ENCODE results near the gene PIP4K2A.

PIP4K2A gene

DNA sequence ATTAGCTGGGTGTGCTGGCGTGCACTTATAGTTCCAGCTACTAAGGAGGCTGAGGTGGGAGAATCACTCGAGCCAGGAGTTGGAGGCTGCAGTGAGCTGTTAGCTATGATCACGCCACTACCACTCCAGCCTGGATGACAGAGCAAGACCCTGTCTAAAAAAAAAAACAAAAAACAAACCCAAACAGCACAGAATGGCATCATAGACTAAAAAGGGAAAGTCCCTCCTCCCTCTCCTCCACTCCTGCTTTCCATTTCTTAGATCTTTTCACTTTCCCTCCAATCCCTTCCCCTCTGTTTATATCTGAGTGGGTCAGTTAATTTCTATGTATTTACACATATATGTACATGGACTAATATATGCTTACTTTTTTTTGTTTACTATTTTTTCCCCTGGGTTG lies 10.4 kb upstream of the PIP4K2A start:
- Histone ChIP-seq H3K27ac (ENCODE audit: low read depth, low read length) (no peak overlapping the region), H3K9ac (ENCODE audit: low read length) (no peak overlapping the region), H3K4me1 (ENCODE audit: control insufficient read depth, low read depth, low read length) (no peaks in the 10 kb centered on the region), H2AK5ac (ENCODE audit: low read length) (no peak overlapping the region), H3K4ac (ENCODE audit: low read depth, low read length) (no peak overlapping the region), H2BK5ac (ENCODE audit: low read length) (no peak overlapping the region), H3K56ac (ENCODE audit: low read length) (no peak overlapping the region), H3K27me3 (ENCODE audit: insufficient read depth, low read length, poor library complexity) (no peaks in the 10 kb centered on the region), H3K23ac (ENCODE audit: low read length) (no peak overlapping the region), H3K36me3 (ENCODE audit: control insufficient read depth, insufficient read depth, low read length) (no peaks in the 10 kb centered on the region), H4K8ac (ENCODE audit: low read depth, low read length) (no peak overlapping the region), H3K4me3 (ENCODE audit: low read length) (no peak overlapping the region), H2BK120ac (ENCODE audit: low read depth, low read length) (no peak overlapping the region), H3K18ac (ENCODE audit: low read length) (no peak overlapping the region), H4K5ac (ENCODE audit: low read length) (no peak overlapping the region), H3K79me2 (ENCODE audit: control insufficient read depth, insufficient read depth, low read length) (no peaks in the 10 kb centered on the region), H3K79me1 (ENCODE audit: low read length) (no peaks in the 10 kb centered on the region), H3K4me2 (ENCODE audit: low read length) (no peak overlapping the region), H2BK15ac (replicated peaks; ENCODE audit: low read depth) (no peak overlapping the region)
- no CpG with 5 or more reads among the region's 3 CpGs for WGBS (ENCODE audit: extremely low coverage, insufficient coverage, low lambda C conversion rate)
- no peak for DNase-seq

- no peak overlapping the region for H2AK5ac ChIP-seq (ENCODE audit: low read length)
- H3K9ac ChIP-seq (ENCODE audit: low read length): no peak overlapping the region
- H3K4ac ChIP-seq (ENCODE audit: low read depth, low read length): no peak overlapping the region
- H3K36me3 ChIP-seq (ENCODE audit: control insufficient read depth, insufficient read depth, low read length): no peaks in the 10 kb centered on the region
- WGBS (ENCODE audit: extremely low coverage, insufficient coverage, low lambda C conversion rate): no CpG with 5 or more reads among the region's 6 CpGs
- no peaks in the 10 kb centered on the region for H3K79me1 ChIP-seq (ENCODE audit: low read length)
- no peak overlapping the region for H2BK5ac ChIP-seq (ENCODE audit: low read length)
- H3K4me1 ChIP-seq (ENCODE audit: control insufficient read depth, low read depth, low read length): no peaks in the 10 kb centered on the region
- no peak overlapping the region for H4K5ac ChIP-seq (ENCODE audit: low read length)
- no peak overlapping the region for H3K56ac ChIP-seq (ENCODE audit: low read length)
- H3K23ac ChIP-seq (ENCODE audit: low read length): no peak overlapping the region
- H3K79me2 ChIP-seq (ENCODE audit: control insufficient read depth, insufficient read depth, low read length): no peaks in the 10 kb centered on the region
- no peak overlapping the region for H2BK15ac ChIP-seq (replicated peaks; ENCODE audit: low read depth)
- H2BK120ac ChIP-seq (ENCODE audit: low read depth, low read length): no peak overlapping the region
- H3K4me3 ChIP-seq (ENCODE audit: low read length): no peak overlapping the region
- no peak overlapping the region for H3K27ac ChIP-seq (ENCODE audit: low read depth, low read length)
- H4K8ac ChIP-seq (ENCODE audit: low read depth, low read length): no peak overlapping the region
- H3K27me3 ChIP-seq (ENCODE audit: insufficient read depth, low read length, poor library complexity): no peaks in the 10 kb centered on the region
- no peak overlapping the region for H3K18ac ChIP-seq (ENCODE audit: low read length)
- DNase-seq: no peak
- no peak overlapping the region for H3K4me2 ChIP-seq (ENCODE audit: low read length)
Measured at GRCh38 chr10:22723783-22724182, 9.4 kb upstream of the PIP4K2A start.

GRCh38 chr10:22723343-22723779 lies 9.0 kb upstream of the PIP4K2A start:
- no peak for DNase-seq
- no peaks in the 10 kb centered on the region for H3K4me1 ChIP-seq (ENCODE audit: control insufficient read depth, low read depth, low read length)
- H2BK15ac ChIP-seq (replicated peaks; ENCODE audit: low read depth): no peak overlapping the region
- H2BK120ac ChIP-seq (ENCODE audit: low read depth, low read length): no peak overlapping the region
- no peak overlapping the region for H3K23ac ChIP-seq (ENCODE audit: low read length)
- no peak overlapping the region for H3K4ac ChIP-seq (ENCODE audit: low read depth, low read length)
- H4K5ac ChIP-seq (ENCODE audit: low read length): no peak overlapping the region
- H4K8ac ChIP-seq (ENCODE audit: low read depth, low read length): no peak overlapping the region
- no peak overlapping the region for H3K4me3 ChIP-seq (ENCODE audit: low read length)
- H3K79me2 ChIP-seq (ENCODE audit: control insufficient read depth, insufficient read depth, low read length): no peaks in the 10 kb centered on the region
- H3K4me2 ChIP-seq (ENCODE audit: low read length): no peak overlapping the region
- no CpG with 5 or more reads among the region's 5 CpGs for WGBS (ENCODE audit: extremely low coverage, insufficient coverage, low lambda C conversion rate)
- H3K27ac ChIP-seq (ENCODE audit: low read depth, low read length): no peak overlapping the region
- H3K18ac ChIP-seq (ENCODE audit: low read length): no peak overlapping the region
- no peak overlapping the region for H2AK5ac ChIP-seq (ENCODE audit: low read length)
- H3K79me1 ChIP-seq (ENCODE audit: low read length): no peaks in the 10 kb centered on the region
- H3K56ac ChIP-seq (ENCODE audit: low read length): no peak overlapping the region
- H2BK5ac ChIP-seq (ENCODE audit: low read length): no peak overlapping the region
- no peak overlapping the region for H3K9ac ChIP-seq (ENCODE audit: low read length)
- H3K27me3 ChIP-seq (ENCODE audit: insufficient read depth, low read length, poor library complexity): no peaks in the 10 kb centered on the region
- no peaks in the 10 kb centered on the region for H3K36me3 ChIP-seq (ENCODE audit: control insufficient read depth, insufficient read depth, low read length)

GRCh38 chr10:22722626-22723169 lies 8.3 kb upstream of the PIP4K2A start:
- Histone ChIP-seq H3K4ac (ENCODE audit: low read depth, low read length) (no peak overlapping the region), H3K79me1 (ENCODE audit: low read length) (no peaks in the 10 kb centered on the region), H3K9ac (ENCODE audit: low read length) (no peak overlapping the region), H2BK120ac (ENCODE audit: low read depth, low read length) (no peak overlapping the region), H3K27ac (ENCODE audit: low read depth, low read length) (no peak overlapping the region), H3K27me3 (ENCODE audit: insufficient read depth, low read length, poor library complexity) (no peaks in the 10 kb centered on the region), H2BK15ac (replicated peaks; ENCODE audit: low read depth) (no peak overlapping the region), H3K4me2 (ENCODE audit: low read length) (no peak overlapping the region), H3K4me3 (ENCODE audit: low read length) (no peak overlapping the region), H2AK5ac (ENCODE audit: low read length) (no peak overlapping the region), H4K5ac (ENCODE audit: low read length) (no peak overlapping the region), H3K56ac (ENCODE audit: low read length) (no peak overlapping the region), H4K8ac (ENCODE audit: low read depth, low read length) (no peak overlapping the region), H3K23ac (ENCODE audit: low read length) (no peak overlapping the region), H3K18ac (ENCODE audit: low read length) (no peak overlapping the region), H2BK5ac (ENCODE audit: low read length) (no peak overlapping the region), H3K36me3 (ENCODE audit: control insufficient read depth, insufficient read depth, low read length) (no peaks in the 10 kb centered on the region), H3K4me1 (ENCODE audit: control insufficient read depth, low read depth, low read length) (no peaks in the 10 kb centered on the region), H3K79me2 (ENCODE audit: control insufficient read depth, insufficient read depth, low read length) (no peaks in the 10 kb centered on the region)
- DNase-seq: no peak
- WGBS (ENCODE audit: extremely low coverage, insufficient coverage, low lambda C conversion rate): no CpG with 5 or more reads among the region's 4 CpGs

- no peak overlapping the region for H3K27ac ChIP-seq (ENCODE audit: low read depth, low read length)
- H4K5ac ChIP-seq (ENCODE audit: low read length): no peak overlapping the region
- WGBS (ENCODE audit: extremely low coverage, insufficient coverage, low lambda C conversion rate): no CpG with 5 or more reads among the region's 3 CpGs
- no peak overlapping the region for H2AK5ac ChIP-seq (ENCODE audit: low read length)
- H2BK15ac ChIP-seq (replicated peaks; ENCODE audit: low read depth): no peak overlapping the region
- no peak overlapping the region for H3K9ac ChIP-seq (ENCODE audit: low read length)
- H3K18ac ChIP-seq (ENCODE audit: low read length): no peak overlapping the region
- no peaks in the 10 kb centered on the region for H3K36me3 ChIP-seq (ENCODE audit: control insufficient read depth, insufficient read depth, low read length)
- no peak overlapping the region for H4K8ac ChIP-seq (ENCODE audit: low read depth, low read length)
- H3K23ac ChIP-seq (ENCODE audit: low read length): no peak overlapping the region
- H2BK5ac ChIP-seq (ENCODE audit: low read length): no peak overlapping the region
- H3K4me3 ChIP-seq (ENCODE audit: low read length): no peak overlapping the region
- no peak overlapping the region for H3K4ac ChIP-seq (ENCODE audit: low read depth, low read length)
- no peak overlapping the region for H2BK120ac ChIP-seq (ENCODE audit: low read depth, low read length)
- no peak overlapping the region for H3K4me2 ChIP-seq (ENCODE audit: low read length)
- no peak overlapping the region for H3K56ac ChIP-seq (ENCODE audit: low read length)
- DNase-seq: no peak
- H3K27me3 ChIP-seq (ENCODE audit: insufficient read depth, low read length, poor library complexity): no peaks in the 10 kb centered on the region
- no peaks in the 10 kb centered on the region for H3K79me1 ChIP-seq (ENCODE audit: low read length)
- H3K79me2 ChIP-seq (ENCODE audit: control insufficient read depth, insufficient read depth, low read length): no peaks in the 10 kb centered on the region
- H3K4me1 ChIP-seq (ENCODE audit: control insufficient read depth, low read depth, low read length): no peaks in the 10 kb centered on the region
Measured at GRCh38 chr10:22720667-22721066, 6.3 kb upstream of the PIP4K2A start.

GRCh38 chr10:22719406-22720042 lies 5.1 kb upstream of the PIP4K2A start:
- no peak overlapping the region for H3K4ac ChIP-seq (ENCODE audit: low read depth, low read length)
- H4K8ac ChIP-seq (ENCODE audit: low read depth, low read length): no peak overlapping the region
- peaks cover 2% of the 10 kb centered on the region for H3K27me3 ChIP-seq (ENCODE audit: insufficient read depth, low read length, poor library complexity)
- no peak overlapping the region for H3K18ac ChIP-seq (ENCODE audit: low read length)
- no peak overlapping the region for H2BK120ac ChIP-seq (ENCODE audit: low read depth, low read length)
- no peak overlapping the region for H4K5ac ChIP-seq (ENCODE audit: low read length)
- no peak overlapping the region for H2AK5ac ChIP-seq (ENCODE audit: low read length)
- WGBS (ENCODE audit: extremely low coverage, insufficient coverage, low lambda C conversion rate): no CpG with 5 or more reads among the region's 3 CpGs
- H2BK15ac ChIP-seq (replicated peaks; ENCODE audit: low read depth): no peak overlapping the region
- no peaks in the 10 kb centered on the region for H3K79me2 ChIP-seq (ENCODE audit: control insufficient read depth, insufficient read depth, low read length)
- H3K4me3 ChIP-seq (ENCODE audit: low read length): no peak overlapping the region
- no peak overlapping the region for H2BK5ac ChIP-seq (ENCODE audit: low read length)
- no peaks in the 10 kb centered on the region for H3K36me3 ChIP-seq (ENCODE audit: control insufficient read depth, insufficient read depth, low read length)
- H3K79me1 ChIP-seq (ENCODE audit: low read length): no peaks in the 10 kb centered on the region
- no peak overlapping the region for H3K9ac ChIP-seq (ENCODE audit: low read length)
- H3K4me1 ChIP-seq (ENCODE audit: control insufficient read depth, low read depth, low read length): no peaks in the 10 kb centered on the region
- H3K4me2 ChIP-seq (ENCODE audit: low read length): no peak overlapping the region
- H3K56ac ChIP-seq (ENCODE audit: low read length): no peak overlapping the region
- H3K23ac ChIP-seq (ENCODE audit: low read length): no peak overlapping the region
- no peak for DNase-seq
- no peak overlapping the region for H3K27ac ChIP-seq (ENCODE audit: low read depth, low read length)
